ENCODE measurements around the gene TENT4B.

DNA sequence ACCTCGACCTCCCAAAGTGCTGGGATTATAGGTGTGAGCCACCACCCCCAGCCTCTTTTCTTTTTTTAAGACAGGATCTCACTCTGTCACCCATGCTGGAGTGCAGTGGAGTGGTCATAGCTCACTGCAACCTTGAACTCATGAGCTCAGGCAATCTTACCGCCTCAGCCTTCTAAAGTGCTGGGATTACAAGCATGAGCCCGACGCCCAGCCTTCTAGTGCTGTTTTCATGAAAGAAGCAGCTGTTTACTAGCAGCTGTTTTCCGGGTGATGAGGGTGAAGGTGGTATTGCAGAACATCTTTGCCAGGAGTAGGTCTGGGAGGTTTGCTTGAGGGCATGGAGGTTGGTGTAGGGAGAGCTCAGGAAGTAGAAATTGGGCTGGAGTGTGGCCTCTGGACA, 115.2 kb downstream of the TENT4B start:
- TF ChIP-seq, protein P1, sequence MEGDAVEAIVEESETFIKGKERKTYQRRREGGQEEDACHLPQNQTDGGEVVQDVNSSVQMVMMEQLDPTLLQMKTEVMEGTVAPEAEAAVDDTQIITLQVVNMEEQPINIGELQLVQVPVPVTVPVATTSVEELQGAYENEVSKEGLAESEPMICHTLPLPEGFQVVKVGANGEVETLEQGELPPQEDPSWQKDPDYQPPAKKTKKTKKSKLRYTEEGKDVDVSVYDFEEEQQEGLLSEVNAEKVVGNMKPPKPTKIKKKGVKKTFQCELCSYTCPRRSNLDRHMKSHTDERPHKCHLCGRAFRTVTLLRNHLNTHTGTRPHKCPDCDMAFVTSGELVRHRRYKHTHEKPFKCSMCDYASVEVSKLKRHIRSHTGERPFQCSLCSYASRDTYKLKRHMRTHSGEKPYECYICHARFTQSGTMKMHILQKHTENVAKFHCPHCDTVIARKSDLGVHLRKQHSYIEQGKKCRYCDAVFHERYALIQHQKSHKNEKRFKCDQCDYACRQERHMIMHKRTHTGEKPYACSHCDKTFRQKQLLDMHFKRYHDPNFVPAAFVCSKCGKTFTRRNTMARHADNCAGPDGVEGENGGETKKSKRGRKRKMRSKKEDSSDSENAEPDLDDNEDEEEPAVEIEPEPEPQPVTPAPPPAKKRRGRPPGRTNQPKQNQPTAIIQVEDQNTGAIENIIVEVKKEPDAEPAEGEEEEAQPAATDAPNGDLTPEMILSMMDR (IDR thresholded peaks at IDR 0.05; ENCODE audit: poor library complexity) = no peak
- no peak for TF ChIP-seq EZH2 (IDR thresholded peaks at IDR 0.05; ENCODE audit: borderline replicate concordance)

Data from hepatocyte (in vitro differentiated cells).